Measurements from ENCODE around the gene TBPL2.
A peak's percentile ranks its signal among the peaks of the same experiment; 100 is the strongest.

DNA sequence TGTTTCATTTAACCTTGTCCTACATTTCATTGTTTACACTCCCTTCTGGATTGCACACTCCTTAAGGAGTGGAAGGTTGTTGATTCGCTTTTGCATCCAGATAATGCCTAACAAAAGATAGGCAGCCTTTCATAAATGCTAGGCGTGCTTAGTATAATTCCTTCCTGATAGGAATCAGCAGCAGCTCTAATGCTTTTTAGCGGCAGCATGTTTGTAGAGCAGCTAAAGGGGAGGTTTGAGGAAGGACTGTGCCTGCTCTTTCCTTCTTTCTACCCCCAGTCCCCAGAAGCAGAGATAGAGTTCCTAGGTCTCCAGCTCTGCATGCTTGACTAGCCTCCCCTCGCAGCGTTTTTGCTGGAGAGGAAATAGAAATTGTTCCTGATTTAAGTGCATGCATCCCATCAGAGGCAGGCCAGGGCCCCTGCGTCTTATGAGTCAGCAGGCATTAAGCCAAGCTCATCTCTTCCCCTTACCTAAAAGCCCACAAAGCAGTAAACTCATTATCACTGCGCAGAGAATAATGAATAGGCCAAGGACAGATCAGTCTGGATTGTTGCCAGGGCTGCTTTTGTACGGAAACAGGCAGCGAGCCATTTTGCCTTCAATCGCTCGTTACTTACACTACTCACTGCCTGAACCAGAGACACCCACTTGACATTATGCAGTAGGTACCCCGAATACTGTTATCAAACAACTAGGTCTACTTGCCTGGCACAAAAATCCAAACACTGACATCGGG lies 14.0 kb upstream of the TBPL2 start:
- TF ChIP-seq POLR2AphosphoS5 (IDR thresholded peaks at IDR 0.05) (peak in 1 of 3 donors; percentile 67), CTCF (IDR thresholded peaks at IDR 0.05 in 8 of 11, conservative IDR thresholded peaks at IDR 0.05 in 3 of 11) (no peak), POLR2A (IDR thresholded peaks at IDR 0.05) (no peak)

All from spleen (tissue), 7 donors.